Activated naive CD4-positive, alpha-beta T cell treated with anti-CD3 and anti-CD28 coated beads for 36 hours (primary cell): Measurements from ENCODE around the gene CST4. TPM values are rescaled to one million over a fixed set of nuclear protein-coding genes. Genes with fewer than 3 reads are reported as not detected.
A peak's percentile ranks its signal among the peaks of the same experiment; 100 is the strongest.

Experiments
- CTCF ChIA-PET: fragments of 350-600 bp; sonication (Branson Sonifier 250); formaldehyde crosslinking; loops from one replicate; lab custom pipeline; 2021; ENCODE audit warnings: antibody characterized with exemption; lab: Charles Lee
- DNase-seq: peaks from one replicate; pipeline ENCODE4 v3.0.0-alpha.2; 2020
- H3K27ac Mint-ChIP-seq: one replicate; pipeline ENCODE4 v1.8.0; 2021; ENCODE audit warnings: mild to moderate bottlenecking, mixed read lengths
- H3K27me3 Mint-ChIP-seq: one replicate; pipeline ENCODE4 v1.8.0; 2021; ENCODE audit warnings: low read depth, mixed read lengths
- H3K36me3 Mint-ChIP-seq: one replicate; pipeline ENCODE4 v1.8.0; 2021; ENCODE audit warnings: low read depth, mixed read lengths
- H3K4me1 Mint-ChIP-seq: one replicate; pipeline ENCODE4 v1.8.0; 2021; ENCODE audit warnings: low read depth, mixed read lengths
- H3K4me3 Mint-ChIP-seq: one replicate; pipeline ENCODE4 v1.8.0; 2021; ENCODE audit warnings: mild to moderate bottlenecking, moderate library complexity, mixed read lengths
- H3K9me3 Mint-ChIP-seq: one replicate; pipeline ENCODE4 v1.8.0; 2021; ENCODE audit warnings: mixed read lengths
- intact Hi-C: fragments of 100-400 bp; cut with micrococcal nuclease; formaldehyde crosslinking; loops from one replicate; pipeline ENCODE4 v1.15.1; 2023
- total RNA-seq, 2 experiments: library from RNA; stranded (reverse); gene quantifications; one replicate each; pipeline ENCODE4 v1.2.3, GENCODE V29; 2021

Gene CST4
- total RNA-seq, 2 experiments from 2014 or later, result not detected

DNA sequence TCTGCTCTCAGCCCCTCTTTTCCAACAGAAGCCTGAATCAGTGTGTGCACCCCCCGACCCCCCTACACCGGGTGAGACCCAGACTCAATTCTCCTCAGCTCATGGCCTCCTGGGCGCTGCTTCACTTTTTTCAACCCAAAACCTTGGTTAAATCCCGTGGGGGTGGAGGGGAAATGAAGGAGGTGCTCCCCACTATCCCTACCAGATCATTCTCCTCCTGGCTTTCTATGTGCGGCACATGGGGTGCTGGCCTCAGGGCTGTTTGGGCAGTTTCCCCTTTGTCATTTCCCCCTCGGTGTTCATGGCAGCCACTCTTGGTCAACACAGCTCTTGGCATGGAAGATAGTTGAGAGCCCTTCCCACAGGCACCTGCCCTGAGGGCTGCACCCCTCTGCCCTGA lies 4.6 kb downstream of the CST4 start:
- peaks cover 12% of the 10 kb centered on the region for H3K27me3 Mint-ChIP-seq
- H3K9me3 Mint-ChIP-seq, result no peaks in the 10 kb centered on the region
- H3K27ac Mint-ChIP-seq, result no peak overlapping the region
- no peak for DNase-seq
- CTCF ChIA-PET, result interaction anchor here (0.7 kb wide), 1 partner anchor 442 kb away, joined by 3 read pairs; no protein-coding TSS in a partner anchor
- no peaks in the 10 kb centered on the region for H3K4me1 Mint-ChIP-seq
- no peak overlapping the region for H3K4me3 Mint-ChIP-seq
- H3K36me3 Mint-ChIP-seq, result no peaks in the 10 kb centered on the region
- intact Hi-C loops, result no loop called here

DNA sequence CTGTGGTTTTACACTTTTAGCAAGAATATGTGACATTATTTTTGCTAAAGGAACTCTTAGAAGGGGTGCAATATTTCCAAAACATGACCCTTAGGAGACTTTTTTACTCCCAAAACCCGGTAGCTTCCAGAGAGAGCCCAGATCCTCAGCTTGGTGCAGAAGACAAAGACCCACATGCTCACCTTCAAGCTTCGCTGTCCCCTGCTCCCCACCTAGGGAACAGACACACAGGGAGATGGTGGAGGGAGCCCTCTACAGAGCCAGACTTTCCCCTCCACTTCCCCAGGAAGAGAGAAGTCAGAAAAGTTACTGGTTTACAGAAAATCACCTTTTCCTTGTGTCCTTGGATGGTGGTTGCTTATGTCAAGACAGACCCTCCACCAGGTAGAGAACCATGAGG lies 5.0 kb downstream of the CST4 start:
- Mint-ChIP-seq H3K36me3 (no peaks in the 10 kb centered on the region), H3K27ac (no peak overlapping the region), H3K4me1 (no peaks in the 10 kb centered on the region), H3K4me3 (no peak overlapping the region), H3K27me3 (peaks cover 16% of the 10 kb centered on the region), H3K9me3 (no peaks in the 10 kb centered on the region)
- CTCF ChIA-PET, result interaction anchor here (0.7 kb wide), 1 partner anchor 442 kb away, joined by 3 read pairs; no protein-coding TSS in a partner anchor
- DNase-seq, result no peak
- intact Hi-C loops, result no loop called here

DNA sequence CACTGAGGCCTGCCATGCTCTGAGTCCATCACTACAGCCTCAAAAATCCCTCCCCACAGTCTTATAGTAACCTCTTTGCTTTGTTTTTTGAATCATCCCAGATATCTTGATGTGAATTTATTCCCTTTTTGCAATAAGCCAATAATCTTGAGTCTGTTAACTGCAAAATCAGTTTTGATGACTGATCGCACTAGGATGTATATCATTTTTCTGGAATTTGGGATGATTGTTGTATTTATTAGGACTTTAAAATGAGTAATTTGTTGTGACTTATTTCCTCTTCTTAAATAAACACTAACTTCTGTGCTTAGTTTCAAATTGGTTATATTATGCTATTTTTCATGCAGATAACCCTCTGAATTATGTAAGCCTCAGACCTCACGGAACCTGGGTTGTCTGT lies 5.6 kb downstream of the CST4 start:
- CTCF ChIA-PET, result no interaction called here
- Mint-ChIP-seq H3K27me3 (peaks cover 17% of the 10 kb centered on the region), H3K9me3 (no peaks in the 10 kb centered on the region), H3K4me1 (no peaks in the 10 kb centered on the region), H3K4me3 (no peak overlapping the region), H3K36me3 (no peaks in the 10 kb centered on the region), H3K27ac (no peak overlapping the region)
- DNase-seq, result no peak
- intact Hi-C loops, result no loop called here

DNA sequence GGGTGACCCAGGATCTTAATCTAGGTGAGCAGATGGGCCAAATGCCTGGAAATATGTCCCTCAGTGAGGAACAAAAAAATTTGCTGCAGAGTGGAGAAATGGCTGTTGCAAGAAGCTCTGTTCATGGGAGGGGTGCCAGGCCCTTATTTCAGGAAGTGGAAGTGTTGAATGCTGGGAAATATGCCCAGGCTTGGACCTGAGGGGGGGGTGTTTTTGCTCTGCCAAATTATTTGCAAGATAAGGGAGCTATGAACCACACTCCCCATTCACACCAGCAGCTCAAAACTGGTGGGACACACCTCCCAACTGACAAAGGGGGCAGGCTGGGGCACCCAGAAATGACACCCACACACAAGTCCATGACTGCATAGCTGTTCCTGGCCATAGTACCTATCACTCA lies 8.7 kb downstream of the CST4 start:
- CTCF ChIA-PET, result no interaction called here
- intact Hi-C loops, result no loop called here
- Mint-ChIP-seq H3K4me3 (no peak overlapping the region), H3K27ac (no peak overlapping the region), H3K9me3 (no peaks in the 10 kb centered on the region), H3K27me3 (peaks cover 15% of the 10 kb centered on the region), H3K4me1 (no peaks in the 10 kb centered on the region), H3K36me3 (no peaks in the 10 kb centered on the region)
- no peak for DNase-seq

DNA sequence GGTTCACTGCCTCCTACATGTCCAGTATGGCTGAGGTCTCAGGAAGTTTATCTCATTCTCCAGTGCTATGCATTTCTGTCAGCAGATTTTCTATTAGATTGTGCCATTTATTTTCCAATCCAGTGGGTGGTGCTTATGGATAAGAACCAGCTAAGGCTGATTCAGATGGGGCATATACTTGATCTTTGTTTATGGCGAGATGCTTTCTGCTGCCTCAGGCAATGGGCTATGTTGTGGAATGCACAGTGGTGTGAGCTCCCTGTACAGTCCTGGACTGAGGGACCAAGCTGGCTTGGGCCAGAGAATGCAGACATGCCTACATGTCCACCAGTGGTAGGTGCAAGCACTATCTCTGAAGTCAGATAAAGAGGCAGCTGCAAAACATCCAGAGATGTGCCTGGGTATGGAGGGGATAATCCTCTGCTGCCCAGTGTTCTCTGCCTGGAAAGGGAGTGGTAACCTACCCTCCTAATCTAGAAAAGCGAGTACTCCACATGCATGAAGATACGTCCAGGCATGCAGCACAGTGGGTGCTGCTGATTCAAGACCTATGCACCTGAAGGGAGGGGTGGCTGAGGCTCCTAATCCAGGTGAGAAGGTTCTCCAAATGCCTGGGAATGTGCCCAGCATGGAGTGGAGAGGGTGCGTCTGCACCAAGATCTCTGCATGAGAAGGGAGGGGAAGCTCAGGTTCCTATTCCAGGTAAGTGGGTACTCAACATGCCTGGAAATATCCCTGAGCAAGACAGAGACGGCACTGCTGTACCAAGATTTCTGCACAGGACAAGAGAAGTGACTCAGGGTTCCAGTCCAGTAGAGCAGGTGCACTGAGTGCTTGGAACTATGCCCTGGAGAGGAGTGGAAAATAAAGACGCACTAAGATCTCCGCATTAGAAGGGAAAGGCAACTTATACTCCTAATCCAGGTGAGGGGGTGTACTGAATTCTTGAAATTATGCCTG lies 9.4 kb downstream of the CST4 start:
- Mint-ChIP-seq H3K27me3 (peaks cover 15% of the 10 kb centered on the region), H3K36me3 (no peaks in the 10 kb centered on the region), H3K9me3 (no peaks in the 10 kb centered on the region), H3K4me3 (no peak overlapping the region), H3K27ac (no peak overlapping the region), H3K4me1 (no peaks in the 10 kb centered on the region)
- intact Hi-C loops, result no loop called here
- DNase-seq, result no peak
- CTCF ChIA-PET, result no interaction called here

- intact Hi-C loops, result no loop called here
- H3K36me3 Mint-ChIP-seq, result no peaks in the 10 kb centered on the region
Measured at GRCh38 chr20:23673209-23673608, 15.6 kb downstream of the CST4 start.

GRCh38 chr20:23672158-23672557 lies 16.7 kb downstream of the CST4 start:
- Mint-ChIP-seq H3K4me1 (no peaks in the 10 kb centered on the region), H3K9me3 (peaks cover 3% of the 10 kb centered on the region), H3K27me3 (no peaks in the 10 kb centered on the region), H3K36me3 (no peaks in the 10 kb centered on the region), H3K27ac (no peak overlapping the region), H3K4me3 (no peak overlapping the region)
- intact Hi-C loops, result no loop called here
- DNase-seq, result no peak
- CTCF ChIA-PET, result no interaction called here

More at GRCh38 chr20:23673209-23673608, 15.6 kb downstream of the CST4 start:
- CTCF ChIA-PET, result no interaction called here
- H3K4me3 Mint-ChIP-seq, result no peak overlapping the region
- DNase-seq, result no peak
- H3K4me1 Mint-ChIP-seq, result no peaks in the 10 kb centered on the region
- peaks cover 3% of the 10 kb centered on the region for H3K9me3 Mint-ChIP-seq
- no peak overlapping the region for H3K27ac Mint-ChIP-seq
- H3K27me3 Mint-ChIP-seq, result no peaks in the 10 kb centered on the region

DNA sequence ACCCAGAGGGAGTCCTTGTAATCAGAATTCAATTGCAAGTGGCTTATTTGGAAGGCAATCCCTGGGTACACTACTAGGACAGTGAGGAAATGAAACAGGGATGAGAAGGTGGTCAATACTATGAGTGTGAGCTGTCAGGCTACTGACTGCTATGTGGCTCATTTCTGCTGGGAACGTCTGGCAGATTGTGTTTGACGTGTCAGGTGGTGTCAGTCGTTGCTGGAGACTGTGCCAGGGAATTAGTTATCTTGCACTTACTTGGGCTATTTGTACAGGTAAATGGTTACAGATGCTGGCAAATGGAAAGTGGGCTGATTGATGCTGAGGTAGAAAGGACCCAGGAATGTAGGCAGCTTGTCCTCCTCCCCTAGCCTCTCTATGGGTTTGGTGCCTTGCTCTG lies 17.4 kb downstream of the CST4 start:
- no peaks in the 10 kb centered on the region for H3K36me3 Mint-ChIP-seq
- intact Hi-C loops, result no loop called here
- H3K27me3 Mint-ChIP-seq, result no peaks in the 10 kb centered on the region

DNA sequence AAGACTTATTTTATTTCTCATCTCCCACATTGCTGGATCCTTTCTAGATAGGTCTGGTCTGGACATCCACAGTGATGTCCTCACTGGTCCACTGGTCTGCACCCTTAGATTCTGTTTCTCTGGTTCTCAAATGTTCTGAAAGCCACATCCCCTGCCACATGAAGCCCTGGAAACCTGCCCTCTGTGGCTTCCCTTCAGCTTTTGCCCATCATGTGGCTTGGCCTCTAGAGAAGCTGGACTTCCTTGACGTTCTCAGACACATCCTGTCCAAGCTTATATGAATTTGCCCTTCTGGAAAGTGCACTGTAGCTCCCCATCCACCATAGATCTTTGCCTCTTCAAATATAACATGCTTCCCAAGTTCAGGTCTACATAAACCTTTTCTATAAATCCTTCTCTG lies 18.5 kb downstream of the CST4 start:
- Mint-ChIP-seq H3K36me3 (no peaks in the 10 kb centered on the region), H3K27ac (no peak overlapping the region), H3K27me3 (no peaks in the 10 kb centered on the region), H3K4me3 (no peak overlapping the region), H3K9me3 (peaks cover 3% of the 10 kb centered on the region), H3K4me1 (no peaks in the 10 kb centered on the region)
- intact Hi-C loops, result no loop called here
- no peak for DNase-seq
- CTCF ChIA-PET, result no interaction called here

More for the DNA sequence above, 17.4 kb downstream of the CST4 start:
- no peak overlapping the region for H3K4me3 Mint-ChIP-seq
- DNase-seq, result no peak
- no peaks in the 10 kb centered on the region for H3K4me1 Mint-ChIP-seq
- peaks cover 3% of the 10 kb centered on the region for H3K9me3 Mint-ChIP-seq
- no peak overlapping the region for H3K27ac Mint-ChIP-seq
- CTCF ChIA-PET, result no interaction called here

DNA sequence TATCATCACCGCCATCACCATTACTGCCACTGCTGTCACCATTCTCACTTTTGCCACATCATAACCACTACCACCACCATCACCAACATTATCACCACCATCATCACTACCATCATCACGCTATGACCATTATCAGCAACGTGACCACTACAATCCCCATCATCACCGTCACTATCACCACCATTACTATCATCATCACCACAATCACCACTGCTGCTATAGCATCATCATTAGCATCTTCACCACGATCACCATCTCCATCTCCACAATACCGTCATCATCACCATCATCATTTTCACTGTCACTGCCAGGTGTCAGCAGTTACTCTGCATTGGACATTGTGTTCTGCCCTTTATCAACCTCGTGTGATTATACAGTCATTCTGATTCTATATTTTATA lies 19.0 kb downstream of the CST4 start:
- H3K36me3 Mint-ChIP-seq, result no peaks in the 10 kb centered on the region
- CTCF ChIA-PET, result no interaction called here
- no peak overlapping the region for H3K4me3 Mint-ChIP-seq
- no peak for DNase-seq
- H3K27ac Mint-ChIP-seq, result no peak overlapping the region
- H3K9me3 Mint-ChIP-seq, result peaks cover 3% of the 10 kb centered on the region
- H3K27me3 Mint-ChIP-seq, result no peaks in the 10 kb centered on the region
- no peaks in the 10 kb centered on the region for H3K4me1 Mint-ChIP-seq
- intact Hi-C loops, result no loop called here

GRCh38 chr20:23669327-23669726 lies 19.5 kb downstream of the CST4 start:
- no peak for DNase-seq
- intact Hi-C loops, result no loop called here
- H3K4me1 Mint-ChIP-seq, result no peaks in the 10 kb centered on the region
- H3K9me3 Mint-ChIP-seq, result peaks cover 3% of the 10 kb centered on the region
- H3K27ac Mint-ChIP-seq, result no peak overlapping the region
- H3K27me3 Mint-ChIP-seq, result no peaks in the 10 kb centered on the region
- H3K4me3 Mint-ChIP-seq, result no peak overlapping the region
- H3K36me3 Mint-ChIP-seq, result no peaks in the 10 kb centered on the region
- CTCF ChIA-PET, result interaction anchor here (0.7 to 1.1 kb wide), 3 partner anchors 16 to 502 kb away, joined by 3 read pairs; no protein-coding TSS in a partner anchor

GRCh38 chr20:23668477-23668951 lies 20.3 kb downstream of the CST4 start:
- intact Hi-C loops, result loop anchor here (1.0 kb wide), 1 partner anchor 328 kb away; no protein-coding TSS in a partner anchor
- Mint-ChIP-seq H3K36me3 (no peaks in the 10 kb centered on the region), H3K27ac (no peak overlapping the region), H3K4me1 (no peaks in the 10 kb centered on the region), H3K9me3 (peaks cover 3% of the 10 kb centered on the region), H3K27me3 (no peaks in the 10 kb centered on the region), H3K4me3 (no peak overlapping the region)
- DNase-seq, result peak; percentile 63
- CTCF ChIA-PET, result interaction anchor here (0.7 to 1.1 kb wide), 4 partner anchors 15 to 503 kb away, joined by 3 read pairs; no protein-coding TSS in a partner anchor
